IMR-90 (cell line): ENCODE results near the gene MYDGF. TPM values are rescaled to one million over a fixed set of nuclear protein-coding genes. Genes with fewer than 3 reads are reported as not detected.

ENCODE experiments used
- ATAC-seq: fragments of 200-7000 bp; cut with Tn5 transposase; 2 replicates; pipeline ENCODE4 v1.9.1; 2020; ENCODE audit warnings: low read depth, mild to moderate bottlenecking, moderate library complexity
- BruUV-seq: library from RNA; stranded (reverse); fragments of 400-500 nt; replicated peaks from 2 replicates; lab custom pipeline; 2021; lab: Mats Ljungman, UMichigan
- CTCF ChIA-PET: fragments of 300-600 bp; formaldehyde crosslinking; extraction: SDS; loops from one replicate; lab custom pipeline; 2021; ENCODE audit warnings: antibody characterized with exemption; lab: Yijun Ruan, JAX
- POLR2A ChIA-PET: fragments of 300-600 bp; sonication (Branson Sonifier 250); formaldehyde crosslinking; loops from one replicate; lab custom pipeline; 2022; ENCODE audit warnings: antibody characterized with exemption; ENCODE audit not compliant: unreplicated experiment; lab: Charles Lee
- DNase-seq: peaks from one replicate; pipeline ENCODE4 v3.0.0; 2013
- H2AFZ ChIP-seq: replicated peaks from 2 replicates; pipeline ENCODE3; 2013; ENCODE audit warnings: low read length, mild to moderate bottlenecking; ENCODE audit not compliant: poor library complexity
- H2AK5ac ChIP-seq: 2 replicates; pipeline ENCODE4 v1.6.1; 2013; ENCODE audit warnings: low read depth, low read length, inconsistent platforms
- H2AK9ac ChIP-seq: replicated peaks from 2 replicates; pipeline ENCODE3; 2013; ENCODE audit warnings: mild to moderate bottlenecking, low read depth, low read length, moderate library complexity; ENCODE audit not compliant: poor library complexity
- H2BK120ac ChIP-seq: 2 replicates; pipeline ENCODE4 v1.6.1; 2013; ENCODE audit warnings: low read depth, low read length, inconsistent platforms
- H2BK15ac ChIP-seq: 3 replicates; pipeline ENCODE4 v1.6.1; 2013; ENCODE audit warnings: low read depth, low read length, inconsistent platforms
- H2BK20ac ChIP-seq: 2 replicates; pipeline ENCODE4 v1.6.1; 2013; ENCODE audit warnings: low read depth, mild to moderate bottlenecking, inconsistent platforms, low read length, moderate library complexity
- H2BK5ac ChIP-seq: 2 replicates; pipeline ENCODE4 v1.6.1; 2013; ENCODE audit warnings: mild to moderate bottlenecking, low read depth, low read length, inconsistent platforms; ENCODE audit not compliant: poor library complexity, severe bottlenecking
- H3K14ac ChIP-seq: replicated peaks from 2 replicates; pipeline ENCODE4 v1.6.1; 2013; ENCODE audit warnings: low read depth, low read length, inconsistent platforms
- H3K18ac ChIP-seq: 2 replicates; pipeline ENCODE4 v1.6.1; 2013; ENCODE audit warnings: low read depth, low read length, control low read depth
- H3K23ac ChIP-seq: 2 replicates; pipeline ENCODE4 v1.6.1; 2013; ENCODE audit warnings: low read depth, low read length, inconsistent platforms
- H3K27ac ChIP-seq: 2 replicates; pipeline ENCODE4 v1.5.1; 2013; ENCODE audit warnings: mild to moderate bottlenecking, control low read depth, low read length; ENCODE audit not compliant: insufficient read depth
- H3K27me3 ChIP-seq: 2 replicates; pipeline ENCODE4 v1.6.1; 2013; ENCODE audit warnings: low read length; ENCODE audit not compliant: control insufficient read depth, insufficient read depth
- H3K36me3 ChIP-seq: 2 replicates; pipeline ENCODE4 v1.6.1; 2013; ENCODE audit warnings: low read length, mixed read lengths; ENCODE audit not compliant: control insufficient read depth, insufficient read depth
- H3K4ac ChIP-seq: 2 replicates; pipeline ENCODE4 v1.6.1; 2013; ENCODE audit warnings: low read depth, low read length, inconsistent platforms
- H3K4me1 ChIP-seq: 2 replicates; pipeline ENCODE4 v1.6.1; 2013; ENCODE audit warnings: low read length, mixed read lengths; ENCODE audit not compliant: control insufficient read depth, insufficient read depth
- H3K4me2 ChIP-seq: 2 replicates; pipeline ENCODE4 v1.6.1; 2013; ENCODE audit warnings: low read depth, mild to moderate bottlenecking, control low read depth, low read length, moderate library complexity
- H3K4me3 ChIP-seq: 2 replicates; pipeline ENCODE4 v1.5.1; 2013; ENCODE audit warnings: low read depth, mild to moderate bottlenecking, control low read depth, low read length, moderate library complexity; ENCODE audit not compliant: insufficient read depth
- H3K56ac ChIP-seq: 2 replicates; pipeline ENCODE4 v1.6.1; 2013; ENCODE audit warnings: low read length, inconsistent platforms; ENCODE audit not compliant: insufficient read depth; ENCODE audit errors: extremely low read depth
- H3K79me1 ChIP-seq, 2 experiments: 2 replicates each; pipeline ENCODE4 v1.6.1; 2013; ENCODE audit warnings: low read length in 2 of 2, inconsistent platforms in 1 of 2, low read depth in 1 of 2
- H3K9ac ChIP-seq: 2 replicates; pipeline ENCODE4 v1.6.1; 2013; ENCODE audit warnings: low read depth, low read length, control low read depth
- H3K9me1 ChIP-seq: 2 replicates; pipeline ENCODE4 v1.6.1; 2013; ENCODE audit warnings: low read length, inconsistent platforms; ENCODE audit not compliant: insufficient read depth
- H3K9me3 ChIP-seq: 2 replicates; pipeline ENCODE4 v1.6.1; 2013; ENCODE audit warnings: low read length; ENCODE audit not compliant: control insufficient read depth, insufficient read depth
- H4K20me1 ChIP-seq: 2 replicates; pipeline ENCODE4 v1.6.1; 2013; ENCODE audit warnings: low read length, inconsistent platforms; ENCODE audit not compliant: insufficient read depth
- H4K5ac ChIP-seq: 2 replicates; pipeline ENCODE4 v1.6.1; 2013; ENCODE audit warnings: mild to moderate bottlenecking, low read depth, low read length, control low read depth
- H4K8ac ChIP-seq, 2 experiments: 2 replicates each; pipeline ENCODE4 v1.6.1; 2013; ENCODE audit warnings: low read depth in 2 of 2, low read length in 2 of 2, control low read depth in 1 of 2, inconsistent platforms in 1 of 2
- H4K91ac ChIP-seq: 2 replicates; pipeline ENCODE4 v1.6.1; 2013; ENCODE audit warnings: low read depth, low read length, inconsistent platforms; ENCODE audit not compliant: insufficient read depth
- BHLHE40 ChIP-seq: fragments of 150-350 bp; IDR thresholded peaks from 2 replicates; pipeline ENCODE4 v1.6.1; 2016; ENCODE audit warnings: mild to moderate bottlenecking, low read depth, low read length
- CEBPB ChIP-seq: IDR thresholded peaks from 2 replicates; pipeline ENCODE4 v1.6.1; 2012; ENCODE audit warnings: low read depth, low read length, improper control_type of control experiment
- CHD1 ChIP-seq: IDR thresholded peaks from 2 replicates; pipeline ENCODE4 v1.6.1; 2012; ENCODE audit warnings: low read depth, low read length, improper control_type of control experiment
- CTCF ChIP-seq: conservative IDR thresholded peaks from 2 replicates; pipeline ENCODE4 v1.5.1; 2012; ENCODE audit warnings: mild to moderate bottlenecking, low read depth, low read length, improper control_type of control experiment
- FOS ChIP-seq: fragments of 150-350 bp; IDR thresholded peaks from 2 replicates; pipeline ENCODE4 v1.6.1; 2016; ENCODE audit warnings: low read depth, low read length
- MXI1 ChIP-seq: IDR thresholded peaks from 2 replicates; pipeline ENCODE4 v1.6.1; 2012; ENCODE audit warnings: low read depth, mild to moderate bottlenecking, low read length, moderate library complexity, borderline replicate concordance
- NFE2L2 ChIP-seq: fragments of 150-350 bp; IDR thresholded peaks from 2 replicates; pipeline ENCODE4 v1.6.1; 2016; ENCODE audit warnings: low read depth, mild to moderate bottlenecking, low read length
- POLR2A ChIP-seq: IDR thresholded peaks from 2 replicates; pipeline ENCODE4 v1.6.1; 2012; ENCODE audit warnings: mild to moderate bottlenecking, low read depth, low read length
- RAD21 ChIP-seq: IDR thresholded peaks from 2 replicates; pipeline ENCODE4 v1.6.1; 2012; ENCODE audit warnings: low read length, improper control_type of control experiment
- RCOR1 ChIP-seq: IDR thresholded peaks from 2 replicates; pipeline ENCODE4 v1.6.1; 2012; ENCODE audit warnings: mild to moderate bottlenecking, low read length, improper control_type of control experiment; ENCODE audit not compliant: insufficient replicate concordance
- RFX5 ChIP-seq: IDR thresholded peaks from 2 replicates; pipeline ENCODE4 v1.8.0; 2012; ENCODE audit warnings: low read depth, mild to moderate bottlenecking, low read length, moderate library complexity
- WGBS, 2 experiments: methylation state at CpG; one replicate each; pipeline versions ENCODE4 v1.1.5 to v1.1.7; 2013; ENCODE audit warnings: missing lambda C conversion rate in 2 of 2; ENCODE audit not compliant: insufficient read length in 1 of 2; ENCODE audit errors: extremely low coverage in 2 of 2; 5-methylcytosine and 5-hydroxymethylcytosine counted together
- dilution Hi-C: fragments of 300-500 bp; cut with HindIII; formaldehyde crosslinking; loops from one replicate; pipeline ENCODE4 v1.14.3; 2018; ENCODE audit warnings: low sequenced_read_pairs; ENCODE audit not compliant: unreplicated experiment
- in situ Hi-C: fragments of 300-500 bp; cut with MboI; formaldehyde crosslinking; loops from 3 replicates; pipeline ENCODE4 v1.14.3; 2019; ENCODE audit warnings: low sequenced_read_pairs, inconsistent platforms, mixed read lengths
- intact Hi-C: fragments of 100-400 bp; cut with micrococcal nuclease; formaldehyde crosslinking; loops from 2 replicates; pipeline ENCODE4 v1.10.0; 2022
- polyA plus RNA-seq, 3 experiments: library from polyadenylated mRNA; depleted of rRNA; stranded (reverse); fragments of >200 nt; gene quantifications; 2 replicates each; pipeline ENCODE4 v1.2.3, GENCODE V29; 2012; ENCODE audit warnings: low replicate concordance in 1 of 3
- total RNA-seq: library from RNA; depleted of rRNA; stranded (reverse); fragments of >200 nt; gene quantifications from 2 replicates; pipeline ENCODE4 v1.2.3, GENCODE V29; 2012

The MYDGF gene
- total and polyA plus RNA-seq, 2 of the 4 experiments (the other 2 are of a cell fraction) = 203 to 310 TPM

DNA sequence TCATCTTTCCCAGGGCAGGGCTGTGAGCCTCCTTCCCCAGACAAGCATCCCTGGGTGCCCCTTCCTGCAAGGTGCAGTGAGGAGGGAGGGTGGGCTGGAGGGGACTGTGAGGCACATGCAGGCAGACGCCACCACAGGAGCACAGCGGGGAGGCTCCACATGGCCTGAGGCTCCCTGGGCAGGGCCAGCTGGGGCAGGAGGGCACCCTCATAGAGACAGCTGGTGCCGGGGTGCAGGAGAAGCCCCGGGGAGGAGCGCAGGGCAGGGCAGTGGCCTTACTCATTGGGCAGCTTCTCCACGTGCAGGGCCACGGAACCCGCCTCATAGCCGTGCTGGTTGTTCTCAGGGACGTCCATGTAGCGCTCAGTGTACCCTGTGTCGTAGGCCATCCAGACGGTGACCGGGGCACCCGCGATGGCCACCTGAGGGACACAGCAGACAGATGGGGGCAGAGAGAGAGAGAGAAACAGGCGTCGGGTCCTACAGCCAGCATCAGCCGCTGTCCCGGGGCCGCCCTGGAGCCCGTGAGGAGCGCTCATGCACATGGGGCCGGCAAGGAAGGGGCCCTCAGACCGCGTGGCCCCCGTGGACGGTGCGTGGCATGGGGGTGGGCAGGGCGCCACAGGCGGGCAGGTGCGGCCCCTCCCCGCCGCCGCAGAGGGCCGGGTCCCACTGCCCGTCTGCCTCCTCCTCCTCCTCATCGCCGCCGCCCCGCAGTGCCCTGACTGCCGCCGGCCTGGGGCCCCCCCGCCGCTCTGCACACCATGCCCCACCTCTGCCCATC lies 12.5 kb upstream of the MYDGF start:
- no peak overlapping the region for H2BK120ac ChIP-seq
- BruUV-seq = no TSS peak

More for the DNA sequence above, 12.5 kb upstream of the MYDGF start:
- no peaks in the 10 kb centered on the region for H3K9me3 ChIP-seq
- H3K9ac ChIP-seq = no peak overlapping the region
- ATAC-seq (no peak), DNase-seq (no peak)
- H3K23ac ChIP-seq = no peak overlapping the region
- H3K4me1 ChIP-seq = no peaks in the 10 kb centered on the region
- 94% methylated on average over 12 of the region's 45 CpGs; no CpG with 5 or more reads in 1 of the 2 experiments for WGBS, 2 experiments
- no peak overlapping the region for H3K4me2 ChIP-seq
- dilution Hi-C loops = no loop called here
- H3K79me1 ChIP-seq = peaks cover 0 to 5% of the 10 kb centered on the region in 2 experiments; a peak in 2 of 4 replicates
- ChIA-PET POLR2A (no interaction called here), CTCF (no interaction called here)
- H2BK20ac ChIP-seq = no peak overlapping the region
- H3K4me3 ChIP-seq = no peak overlapping the region
- no peaks in the 10 kb centered on the region for H3K9me1 ChIP-seq
- H2BK15ac ChIP-seq = no peak overlapping the region
- no peak overlapping the region for H4K8ac ChIP-seq
- no peak overlapping the region for H3K4ac ChIP-seq
- no peaks in the 10 kb centered on the region for H3K27me3 ChIP-seq
- H4K20me1 ChIP-seq = no peaks in the 10 kb centered on the region
- in situ Hi-C loops = no loop called here
- H4K5ac ChIP-seq = no peak overlapping the region
- no peak overlapping the region for H2BK5ac ChIP-seq
- no peak overlapping the region for H2AK5ac ChIP-seq
- peak overlapping the region; percentile 21 for H2AFZ ChIP-seq
- H3K56ac ChIP-seq = no peak overlapping the region
- no peak overlapping the region for H4K91ac ChIP-seq
- H3K14ac ChIP-seq = no peak overlapping the region
- TF ChIP-seq FOS (no peak), RCOR1 (no peak), RAD21 (no peak), CHD1 (no peak), POLR2A (no peak), CTCF (no peak), MXI1 (no peak), NFE2L2 (no peak), RFX5 (no peak), CEBPB (no peak), BHLHE40 (no peak)
- peak overlapping the region; percentile 9 for H2AK9ac ChIP-seq
- H3K18ac ChIP-seq = no peak overlapping the region
- intact Hi-C loops = no loop called here
- H3K36me3 ChIP-seq = peaks cover 61% of the 10 kb centered on the region
- H3K27ac ChIP-seq = no peak overlapping the region
